ENCODE data around the gene TRIO.

GRCh38 chr5:14142202-14142826, 828 bp upstream of the TRIO start:
- no peak for TF ChIP-seq CTCF (conservative IDR thresholded peaks at IDR 0.05 in 1 of 2, IDR thresholded peaks at IDR 0.05 in 1 of 2; ENCODE audit: low read depth in 1 of 2, low read length in 2 of 2)
- no peak for TF ChIP-seq EZH2 (IDR thresholded peaks at IDR 0.05; ENCODE audit: low read length, missing control alignments)
